Ovary (tissue), 9 donors: ENCODE results near the gene HNF1B. TPM values are rescaled to one million over a fixed set of nuclear protein-coding genes. Genes with fewer than 3 reads are reported as not detected.

ENCODE experiments used
- DNase-seq, 5 donors: peaks; one replicate each; pipeline ENCODE4 v3.0.0-alpha.2; 2019 to 2020
- H3K27ac ChIP-seq, 2 donors: fragments of 200-600 bp; one replicate each; pipeline versions ENCODE4 v1.5.1 to v1.8.0; 2019 to 2022
- H3K27me3 ChIP-seq: fragments of 200-600 bp; one replicate; pipeline ENCODE4 v1.8.0; 2022
- H3K36me3 ChIP-seq: fragments of 200-600 bp; sonication (generic); one replicate; pipeline ENCODE4 v1.5.1; 2019
- H3K4me1 ChIP-seq: one replicate; pipeline ENCODE4 v1.8.1; 2013; ENCODE audit warnings: mild to moderate bottlenecking, moderate library complexity; ENCODE audit not compliant: insufficient read depth
- H3K4me3 ChIP-seq: fragments of 200-600 bp; sonication (generic); one replicate; pipeline ENCODE4 v1.5.1; 2017
- H3K9me3 ChIP-seq, 2 donors: fragments of 200-600 bp in 1 of 2; sonication (generic) in 1 of 2; one replicate each; pipeline versions ENCODE4 v1.5.1 to v1.8.1; 2013 to 2019; ENCODE audit warnings: mild to moderate bottlenecking in 1 of 2, moderate library complexity in 1 of 2
- EP300 ChIP-seq: sonication (generic); formaldehyde crosslinking; IDR thresholded peaks from one replicate; pipeline ENCODE4 v1.6.1; 2017; ENCODE audit warnings: antibody characterized with exemption
- POLR2A ChIP-seq: fragments of 450-650 bp; IDR thresholded peaks from one replicate; pipeline ENCODE4 v1.6.1; 2017; ENCODE audit warnings: antibody characterized with exemption, mild to moderate bottlenecking, moderate library complexity
- WGBS, 3 donors: extraction: QIAGEN DNeasy Blood & Tissue Kit in 1 of 3; methylation state at CpG; one replicate each; pipeline versions ENCODE4 v1.1.5 to v1.1.7; 2013 to 2017; 5-methylcytosine and 5-hydroxymethylcytosine counted together
- intact Hi-C, 4 donors: fragments of 100-400 bp; cut with DNase I; formaldehyde crosslinking; loops; one replicate each; pipeline versions ENCODE4 v1.11.0 to v1.15.1; 2022 to 2023
- polyA plus RNA-seq, 2 donors: library from polyadenylated mRNA; stranded (reverse); fragments of 200-250 nt in 1 of 2; fragments of 350-450 nt in 1 of 2; fragmentation: Illumina TruSeq in 1 of 2; extraction: RNeasy Lipid Tissue Mini Kit (QIAGEN cat#74804) in 1 of 2; gene quantifications; one replicate each; pipeline ENCODE4 v1.2.3, GENCODE V29; 2013 to 2014
- total RNA-seq, 7 donors: library from RNA; depleted of rRNA in 2 of 7; stranded (reverse); fragments of >200 nt in 2 of 7; fragmentation: NEBNext Ultra II Directional in 3 of 7; extraction: Animal tissue kit (Norgen Biotek cat#: 25700) in 3 of 7; gene quantifications; one replicate each; pipeline versions ENCODE4 v1.1.0 to v1.2.4, GENCODE V29; 2016 to 2023
- TF ChIP-seq, protein P1 (sequence below), 3 donors: fragments of 450-650 bp in 2 of 3; fragments of 200-600 bp in 1 of 3; IDR thresholded peaks; one replicate each; pipeline versions ENCODE4 v1.5.1 to v1.8.0; 2016 to 2022; ENCODE audit warnings: antibody characterized with exemption in 3 of 3, mild to moderate bottlenecking in 1 of 3
- donor health status: DM: no; HTN: no; CAD: no; lungs with moderate emphysema.
- donor health status: DM: no; HTN: no; CAD: no.
- donor health status: Bipolar disorder and iron deficiency.
- donor health status: DM: yes; HTN: yes; CAD: no.
- donor health status: DM: no; HTN: no; CAD: no.
- donor health status: DM: yes; HTN: yes; CAD: no.

Gene HNF1B
- total and polyA plus RNA-seq, 9 donors = 0.05 to 9.5 (median 0.75) TPM; not detected in 3

DNA sequence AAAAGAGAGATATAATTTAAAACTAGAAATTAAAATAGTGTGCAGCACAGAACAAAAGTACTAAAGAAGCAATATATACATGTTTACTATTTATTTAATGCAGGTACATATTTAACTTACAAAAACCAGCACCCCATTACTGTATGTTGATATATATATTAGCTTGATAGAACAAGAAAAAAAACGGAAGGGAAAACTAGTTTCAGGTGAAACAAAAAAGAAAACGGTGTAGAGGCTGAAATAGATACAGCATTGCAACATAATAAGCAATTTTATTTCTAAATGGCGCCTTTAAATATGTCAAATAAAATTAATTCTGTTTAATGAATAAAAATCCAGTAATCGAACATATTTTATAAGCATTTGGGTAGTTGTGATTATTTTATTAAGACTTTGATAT is 3.9 kb downstream of the HNF1B start:
- WGBS, 3 donors = 24 to 28% (median 27%) methylated on average over 4 of the region's 4 CpGs
- no peak overlapping the region for H3K4me3 ChIP-seq
- H3K27me3 ChIP-seq = peaks cover 3% of the 10 kb centered on the region
- no peak for DNase-seq
- H3K36me3 ChIP-seq = no peaks in the 10 kb centered on the region
- H3K4me1 ChIP-seq = peaks cover 9% of the 10 kb centered on the region
- intact Hi-C loops = no loop called here
- no peak overlapping the region for H3K27ac ChIP-seq
- H3K9me3 ChIP-seq = no peaks in the 10 kb centered on the region
- TF ChIP-seq, protein P1, sequence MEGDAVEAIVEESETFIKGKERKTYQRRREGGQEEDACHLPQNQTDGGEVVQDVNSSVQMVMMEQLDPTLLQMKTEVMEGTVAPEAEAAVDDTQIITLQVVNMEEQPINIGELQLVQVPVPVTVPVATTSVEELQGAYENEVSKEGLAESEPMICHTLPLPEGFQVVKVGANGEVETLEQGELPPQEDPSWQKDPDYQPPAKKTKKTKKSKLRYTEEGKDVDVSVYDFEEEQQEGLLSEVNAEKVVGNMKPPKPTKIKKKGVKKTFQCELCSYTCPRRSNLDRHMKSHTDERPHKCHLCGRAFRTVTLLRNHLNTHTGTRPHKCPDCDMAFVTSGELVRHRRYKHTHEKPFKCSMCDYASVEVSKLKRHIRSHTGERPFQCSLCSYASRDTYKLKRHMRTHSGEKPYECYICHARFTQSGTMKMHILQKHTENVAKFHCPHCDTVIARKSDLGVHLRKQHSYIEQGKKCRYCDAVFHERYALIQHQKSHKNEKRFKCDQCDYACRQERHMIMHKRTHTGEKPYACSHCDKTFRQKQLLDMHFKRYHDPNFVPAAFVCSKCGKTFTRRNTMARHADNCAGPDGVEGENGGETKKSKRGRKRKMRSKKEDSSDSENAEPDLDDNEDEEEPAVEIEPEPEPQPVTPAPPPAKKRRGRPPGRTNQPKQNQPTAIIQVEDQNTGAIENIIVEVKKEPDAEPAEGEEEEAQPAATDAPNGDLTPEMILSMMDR (IDR thresholded peaks at IDR 0.05) = no peak
- no peak for TF ChIP-seq POLR2A
- no peak for TF ChIP-seq EP300

- DNase-seq = no peak
- Histone ChIP-seq H3K27me3 (no peaks in the 10 kb centered on the region), H3K4me3 (no peak overlapping the region), H3K27ac (no peak overlapping the region), H3K9me3 (no peaks in the 10 kb centered on the region), H3K4me1 (peaks cover 3% of the 10 kb centered on the region), H3K36me3 (no peaks in the 10 kb centered on the region)
- intact Hi-C loops = no loop called here
- TF ChIP-seq, protein P1 (IDR thresholded peaks at IDR 0.05) = no peak
- TF ChIP-seq EP300 (no peak), POLR2A (no peak)
- WGBS, 3 donors = 54 to 57% (median 57%) methylated on average over 2 of the region's 2 CpGs
These were observed 6.9 kb downstream of the HNF1B start for GRCh38 chr17:37737971-37738370.

GRCh38 chr17:37737081-37737480 is 7.8 kb downstream of the HNF1B start:
- H3K27ac ChIP-seq = no peak overlapping the region
- peaks cover 2% of the 10 kb centered on the region for H3K4me1 ChIP-seq
- no peaks in the 10 kb centered on the region for H3K9me3 ChIP-seq
- H3K4me3 ChIP-seq = no peak overlapping the region
- H3K36me3 ChIP-seq = no peaks in the 10 kb centered on the region
- no peaks in the 10 kb centered on the region for H3K27me3 ChIP-seq
- no peak for TF ChIP-seq POLR2A
- TF ChIP-seq EP300 = no peak
- TF ChIP-seq, protein P1 (IDR thresholded peaks at IDR 0.05) = no peak
- 84 to 96% (median 86%) methylated on average over 1 of the region's 1 CpG for WGBS, 3 donors
- intact Hi-C loops = no loop called here
- DNase-seq = no peak

DNA sequence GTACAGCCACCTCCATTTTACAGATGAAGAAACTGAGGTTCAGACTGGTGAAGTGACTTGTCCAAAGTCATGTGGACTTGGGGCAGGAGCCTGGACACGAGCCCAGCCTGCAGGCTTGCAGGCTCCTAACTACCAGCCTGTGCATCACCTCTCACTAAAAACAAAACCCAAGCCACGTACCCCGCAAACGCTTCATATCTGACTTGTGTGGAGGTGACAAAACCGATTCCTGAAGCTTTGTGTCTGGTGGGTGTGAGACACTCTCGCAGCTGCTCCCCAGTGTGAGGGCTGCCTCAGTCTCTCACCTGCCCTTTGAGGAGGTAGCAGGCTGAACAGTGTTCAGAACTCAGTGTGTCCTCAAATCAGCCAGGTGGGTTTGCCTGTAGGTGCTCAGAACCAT is 8.4 kb downstream of the HNF1B start:
- no peak for DNase-seq
- Histone ChIP-seq H3K36me3 (no peaks in the 10 kb centered on the region), H3K9me3 (no peaks in the 10 kb centered on the region), H3K4me3 (no peak overlapping the region), H3K4me1 (no peaks in the 10 kb centered on the region), H3K27me3 (no peaks in the 10 kb centered on the region), H3K27ac (no peak overlapping the region)
- intact Hi-C loops = no loop called here
- WGBS, 3 donors = 73 to 82% (median 74%) methylated on average over 6 of the region's 6 CpGs
- TF ChIP-seq, protein P1 (IDR thresholded peaks at IDR 0.05) = no peak
- TF ChIP-seq POLR2A = no peak
- no peak for TF ChIP-seq EP300

GRCh38 chr17:37735165-37735564 is 9.7 kb downstream of the HNF1B start:
- WGBS, 3 donors = 50 to 65% (median 58%) methylated on average over 4 of the region's 4 CpGs
- H3K9me3 ChIP-seq = no peaks in the 10 kb centered on the region
- DNase-seq = no peak
- no peaks in the 10 kb centered on the region for H3K4me1 ChIP-seq
- no peak overlapping the region for H3K27ac ChIP-seq
- intact Hi-C loops = no loop called here
- no peak overlapping the region for H3K4me3 ChIP-seq
- no peaks in the 10 kb centered on the region for H3K27me3 ChIP-seq
- no peak for TF ChIP-seq EP300
- H3K36me3 ChIP-seq = no peaks in the 10 kb centered on the region
